Keratinocyte (primary cell): ENCODE data around the gene LRBA. TPM values are rescaled to one million over a fixed set of nuclear protein-coding genes. Genes with fewer than 3 reads are reported as not detected.

Source experiments
- DNase-seq: peaks from one replicate; pipeline ENCODE4 v3.0.0-alpha.2; 2011; ENCODE audit warnings: low read depth, missing footprints, low spot score
- FAIRE-seq: peaks from 2 replicates; lab custom pipeline; 2011; peaks lifted over from hg19 to GRCh38; lab: Jason Lieb, UNC
- H2AFZ ChIP-seq: 2 replicates; pipeline ENCODE4 v1.6.0; 2012; ENCODE audit warnings: low read length, control low read depth, inconsistent platforms; ENCODE audit not compliant: control insufficient read depth
- H3K27ac ChIP-seq: 2 replicates; pipeline ENCODE4 v1.5.1; 2011; ENCODE audit warnings: low read length; ENCODE audit not compliant: control insufficient read depth, insufficient read depth
- H3K27me3 ChIP-seq: 3 replicates; pipeline ENCODE4 v1.6.0; 2011; ENCODE audit warnings: low read length; ENCODE audit not compliant: control insufficient read depth, insufficient read depth; ENCODE audit errors: extremely low read depth
- H3K36me3 ChIP-seq, 2 experiments: 2 replicates in 1 of 2; 3 replicates in 1 of 2; pipeline ENCODE4 v1.5.1; 2011; ENCODE audit warnings: low read length in 2 of 2, mild to moderate bottlenecking in 1 of 2; ENCODE audit not compliant: control insufficient read depth in 2 of 2, insufficient read depth in 2 of 2; ENCODE audit errors: extremely low read depth in 1 of 2
- H3K4me1 ChIP-seq: 3 replicates; pipeline ENCODE4 v1.5.1; 2011; ENCODE audit warnings: low read length; ENCODE audit not compliant: control insufficient read depth, insufficient read depth; ENCODE audit errors: extremely low read depth
- H3K4me2 ChIP-seq: 3 replicates; pipeline ENCODE4 v1.6.0; 2011; ENCODE audit warnings: low read depth, low read length; ENCODE audit not compliant: control insufficient read depth, insufficient read depth; ENCODE audit errors: extremely low read depth
- H3K4me3 ChIP-seq, 3 experiments: fragments of 200-600 bp in 1 of 3; sonication (generic) in 1 of 3; 2 replicates in 2 of 3; 3 replicates in 1 of 3; pipeline ENCODE4 v1.5.1; 2011 to 2016; ENCODE audit warnings: low read length in 3 of 3, mild to moderate bottlenecking in 3 of 3, control low read depth in 2 of 3, inconsistent platforms in 1 of 3, low read depth in 1 of 3, mixed read lengths in 1 of 3, mixed run types in 1 of 3, moderate library complexity in 1 of 3; ENCODE audit not compliant: control insufficient read depth in 2 of 3, insufficient read depth in 2 of 3; ENCODE audit errors: extremely low read depth in 1 of 3
- H3K79me2 ChIP-seq: 2 replicates; pipeline ENCODE4 v1.6.0; 2012; ENCODE audit warnings: low read length; ENCODE audit not compliant: control insufficient read depth, insufficient read depth
- H3K9ac ChIP-seq: 3 replicates; pipeline ENCODE4 v1.6.0; 2011; ENCODE audit warnings: low read length; ENCODE audit not compliant: control insufficient read depth, insufficient read depth; ENCODE audit errors: extremely low read depth
- H3K9me1 ChIP-seq: 3 replicates; pipeline ENCODE4 v1.6.0; 2011; ENCODE audit warnings: low read length; ENCODE audit not compliant: control insufficient read depth, insufficient read depth; ENCODE audit errors: extremely low read depth
- H3K9me3 ChIP-seq: 2 replicates; pipeline ENCODE4 v1.5.1; 2012; ENCODE audit warnings: low read depth, low read length; ENCODE audit not compliant: control insufficient read depth
- H4K20me1 ChIP-seq: 3 replicates; pipeline ENCODE4 v1.6.0; 2011; ENCODE audit warnings: low read length; ENCODE audit not compliant: control insufficient read depth, insufficient read depth; ENCODE audit errors: extremely low read depth
- CTCF ChIP-seq, 3 experiments: IDR thresholded peaks in 1 of 3; conservative IDR thresholded peaks in 1 of 3; optimal IDR thresholded peaks in 1 of 3; 2 replicates in 2 of 3; 3 replicates in 1 of 3; pipeline versions ENCODE3 to v1.5.1; 2011; ENCODE audit warnings: low read length in 3 of 3, mild to moderate bottlenecking in 3 of 3, moderate library complexity in 2 of 3, control low read depth in 1 of 3, inconsistent platforms in 1 of 3; ENCODE audit not compliant: insufficient read depth in 2 of 3; ENCODE audit errors: extremely low read depth in 1 of 3
- EZH2 ChIP-seq: IDR thresholded peaks from one replicate; pipeline ENCODE4 v1.6.1; 2012; ENCODE audit warnings: inconsistent platforms, mild to moderate bottlenecking, low read length, moderate library complexity
- dilution Hi-C: fragments of 300-500 bp; cut with MboI; formaldehyde crosslinking; loops from one replicate; pipeline ENCODE4 v1.7.0; 2020; ENCODE audit warnings: low sequenced_read_pairs; ENCODE audit not compliant: extremely low pct_ligation_motif_present
- polyA plus RNA-seq, 5 experiments: library from polyadenylated mRNA; depleted of rRNA in 3 of 5; stranded (reverse) in 3 of 5; stranded (forward) in 1 of 5; unstranded in 1 of 5; fragments of >200 nt; gene quantifications; 1 replicate in 1 of 5; 2 replicates in 3 of 5; 3 replicates in 1 of 5; pipeline versions ENCODE4 v1.2.1 to v1.2.3, GENCODE V29; 2011 to 2012; ENCODE audit warnings: missing spikeins in 2 of 5, low read depth in 1 of 5, low replicate concordance in 1 of 5

The LRBA gene
- polyA plus RNA-seq, 1 donor (not counting 4 experiments of a cell fraction or from before 2014, with no cell fraction given): 35.6 TPM

- no peak for FAIRE-seq
- TF ChIP-seq CTCF (optimal IDR thresholded peaks at IDR 0.05 in 1 of 3, IDR thresholded peaks at IDR 0.05 in 1 of 3, conservative IDR thresholded peaks at IDR 0.05 in 1 of 3; ENCODE audit: extremely low read depth in 1 of 3, insufficient read depth in 2 of 3, low read length in 3 of 3) (no peak), EZH2 (no peak)
These were observed 692.4 kb downstream of the LRBA start for GRCh38 chr4:150322646-150323045.

GRCh38 chr4:150321113-150321512 lies 694.0 kb downstream of the LRBA start:
- Histone ChIP-seq H3K4me2 (no peak overlapping the region), H3K4me3 (no peak overlapping the region), H3K9ac (no peak overlapping the region), H2AFZ (no peak overlapping the region), H3K9me3 (no peaks in the 10 kb centered on the region), H3K27me3 (no peaks in the 10 kb centered on the region), H3K27ac (no peak overlapping the region), H3K36me3 (no peaks in the 10 kb centered on the region), H3K9me1 (no peaks in the 10 kb centered on the region), H4K20me1 (no peaks in the 10 kb centered on the region), H3K79me2 (no peaks in the 10 kb centered on the region), H3K4me1 (no peaks in the 10 kb centered on the region)
- no peak for TF ChIP-seq EZH2
- no peak for TF ChIP-seq CTCF (optimal IDR thresholded peaks at IDR 0.05 in 1 of 3, IDR thresholded peaks at IDR 0.05 in 1 of 3, conservative IDR thresholded peaks at IDR 0.05 in 1 of 3; ENCODE audit: extremely low read depth in 1 of 3, insufficient read depth in 2 of 3, low read length in 3 of 3)
- dilution Hi-C loops: no loop called here
- FAIRE-seq (no peak), DNase-seq (no peak)

More at GRCh38 chr4:150322646-150323045, 692.4 kb downstream of the LRBA start:
- H3K9ac ChIP-seq: no peak overlapping the region
- no peak overlapping the region for H3K4me3 ChIP-seq
- H3K27ac ChIP-seq: no peak overlapping the region
- no peaks in the 10 kb centered on the region for H3K27me3 ChIP-seq
- no peaks in the 10 kb centered on the region for H4K20me1 ChIP-seq
- no peak for DNase-seq
- H3K4me2 ChIP-seq: no peak overlapping the region
- no peaks in the 10 kb centered on the region for H3K79me2 ChIP-seq
- dilution Hi-C loops: no loop called here
- H3K36me3 ChIP-seq: no peaks in the 10 kb centered on the region
- no peak overlapping the region for H2AFZ ChIP-seq
- no peaks in the 10 kb centered on the region for H3K9me3 ChIP-seq
- H3K4me1 ChIP-seq: no peaks in the 10 kb centered on the region
- no peaks in the 10 kb centered on the region for H3K9me1 ChIP-seq
